Neural progenitor cell (in vitro differentiated cells): Measurements from ENCODE around the gene DBP. TPM values are rescaled to one million over a fixed set of nuclear protein-coding genes. Genes with fewer than 3 reads are reported as not detected.

ENCODE experiments used
- DNase-seq: peaks from one replicate; pipeline ENCODE4 v3.0.0-alpha.2; 2016; ENCODE audit warnings: low spot score
- H2AFZ ChIP-seq: fragments of 200-600 bp; sonication (generic); replicated peaks from 2 replicates; pipeline ENCODE4 v1.6.1; 2016; ENCODE audit warnings: antibody characterized with exemption
- H3F3A ChIP-seq: fragments of 200-600 bp; sonication (generic); 2 replicates; pipeline ENCODE4 v1.6.1; 2016; ENCODE audit warnings: antibody characterized with exemption, low read depth
- H3K27ac ChIP-seq: fragments of 200-600 bp; sonication (generic); 2 replicates; pipeline ENCODE4 v1.5.1; 2016; ENCODE audit warnings: mild to moderate bottlenecking
- H3K27me3 ChIP-seq: fragments of 200-600 bp; sonication (generic); 2 replicates; pipeline ENCODE4 v1.6.1; 2016; ENCODE audit warnings: mild to moderate bottlenecking, moderate library complexity
- H3K36me3 ChIP-seq: fragments of 200-600 bp; sonication (generic); 2 replicates; pipeline ENCODE4 v1.5.1; 2016
- H3K4me1 ChIP-seq: fragments of 200-600 bp; sonication (generic); 2 replicates; pipeline ENCODE4 v1.6.1; 2016; ENCODE audit warnings: mixed run types
- H3K4me2 ChIP-seq: fragments of 200-600 bp; sonication (generic); 2 replicates; pipeline ENCODE4 v1.6.1; 2016
- H3K4me3 ChIP-seq: fragments of 200-600 bp; sonication (generic); 2 replicates; pipeline ENCODE4 v1.5.1; 2016
- H3K79me2 ChIP-seq: fragments of 200-600 bp; sonication (generic); 2 replicates; pipeline ENCODE4 v1.6.1; 2016; ENCODE audit warnings: low read depth
- H3K9ac ChIP-seq: fragments of 200-600 bp; sonication (generic); 2 replicates; pipeline ENCODE4 v1.6.1; 2016
- H3K9me3 ChIP-seq: fragments of 200-600 bp; sonication (generic); 2 replicates; pipeline ENCODE4 v1.5.1; 2016; ENCODE audit warnings: low read depth
- H4K20me1 ChIP-seq: fragments of 200-600 bp; sonication (generic); 2 replicates; pipeline ENCODE4 v1.6.1; 2016; ENCODE audit warnings: low read depth
- H3K27ac Mint-ChIP-seq: 3 replicates; pipeline ENCODE4 v1.8.0; 2021; ENCODE audit warnings: mixed read lengths
- H3K27me3 Mint-ChIP-seq: 2 replicates; pipeline ENCODE4 v1.8.0; 2022; ENCODE audit warnings: low read depth, mild to moderate bottlenecking, inconsistent platforms, moderate library complexity, mixed read lengths; ENCODE audit not compliant: insufficient read depth
- H3K36me3 Mint-ChIP-seq: 3 replicates; pipeline ENCODE4 v1.8.0; 2021; ENCODE audit warnings: mixed read lengths
- H3K4me1 Mint-ChIP-seq: 3 replicates; pipeline ENCODE4 v1.8.0; 2021; ENCODE audit warnings: mixed read lengths
- H3K4me3 Mint-ChIP-seq: 3 replicates; pipeline ENCODE4 v1.8.0; 2021; ENCODE audit warnings: mild to moderate bottlenecking, moderate library complexity, mixed read lengths
- H3K9me3 Mint-ChIP-seq: 3 replicates; pipeline ENCODE4 v1.8.0; 2020; ENCODE audit warnings: mixed read lengths
- CTCF ChIP-seq: fragments of 200-600 bp; sonication (generic); IDR thresholded peaks from 2 replicates; pipeline ENCODE4 v1.5.1; 2017; ENCODE audit warnings: antibody characterized with exemption, mild to moderate bottlenecking
- EZH2 ChIP-seq: fragments of 200-600 bp; sonication (generic); IDR thresholded peaks from 2 replicates; pipeline ENCODE4 v1.6.1; 2017; ENCODE audit warnings: antibody characterized with exemption, mild to moderate bottlenecking, moderate library complexity
- EZH2phosphoT487 ChIP-seq: fragments of 200-600 bp; sonication (generic); IDR thresholded peaks from 2 replicates; pipeline ENCODE4 v1.6.1; 2017; ENCODE audit warnings: antibody characterized with exemption
- total RNA-seq: library from RNA; depleted of rRNA; stranded (reverse); fragments of >200 nt; gene quantifications from 2 replicates; pipeline ENCODE4 v1.2.3, GENCODE V29; 2015; ENCODE audit warnings: low replicate concordance

DBP gene
- total RNA-seq, 1 donor from 2014 or later = 7.4 TPM

- Mint-ChIP-seq H3K27me3 (peaks cover 8% of the 10 kb centered on the region), H3K4me3 (no peak overlapping the region), H3K9me3 (peaks cover 6% of the 10 kb centered on the region), H3K36me3 (no peaks in the 10 kb centered on the region), H3K4me1 (peaks cover 35% of the 10 kb centered on the region), H3K27ac (peak overlapping the region; percentile 78)
- H3K9me3 ChIP-seq = no peaks in the 10 kb centered on the region
- no peaks in the 10 kb centered on the region for H3K79me2 ChIP-seq
- no peak overlapping the region for H3K27ac ChIP-seq
- peaks cover 11% of the 10 kb centered on the region for H3F3A ChIP-seq
- no peak overlapping the region for H2AFZ ChIP-seq
- no peak for DNase-seq
- H3K27me3 ChIP-seq = peaks cover 16% of the 10 kb centered on the region
- no peaks in the 10 kb centered on the region for H3K36me3 ChIP-seq
- no peak overlapping the region for H3K9ac ChIP-seq
- H3K4me3 ChIP-seq = no peak overlapping the region
- no peak overlapping the region for H3K4me2 ChIP-seq
- peaks cover 25% of the 10 kb centered on the region for H3K4me1 ChIP-seq
- TF ChIP-seq EZH2 (no peak), EZH2phosphoT487 (no peak), CTCF (no peak)
- H4K20me1 ChIP-seq = no peaks in the 10 kb centered on the region
Measured at GRCh38 chr19:48670699-48671445, 33.7 kb upstream of the DBP start.

GRCh38 chr19:48669903-48670668 lies 32.9 kb upstream of the DBP start:
- H3K9ac ChIP-seq = no peak overlapping the region
- H3K4me1 ChIP-seq = peaks cover 21% of the 10 kb centered on the region
- H3K4me3 ChIP-seq = no peak overlapping the region
- Mint-ChIP-seq H3K36me3 (no peaks in the 10 kb centered on the region), H3K4me1 (peaks cover 31% of the 10 kb centered on the region), H3K4me3 (peak overlapping the region; percentile 73), H3K9me3 (peaks cover 6% of the 10 kb centered on the region), H3K27ac (no peak overlapping the region), H3K27me3 (peaks cover 8% of the 10 kb centered on the region)
- H3K9me3 ChIP-seq = no peaks in the 10 kb centered on the region
- TF ChIP-seq CTCF = no peak
- H4K20me1 ChIP-seq = no peaks in the 10 kb centered on the region
- no peak overlapping the region for H2AFZ ChIP-seq
- H3K27me3 ChIP-seq = peaks cover 16% of the 10 kb centered on the region
- no peaks in the 10 kb centered on the region for H3K36me3 ChIP-seq
- H3K79me2 ChIP-seq = no peaks in the 10 kb centered on the region
- peaks cover 10% of the 10 kb centered on the region for H3F3A ChIP-seq
- no peak overlapping the region for H3K4me2 ChIP-seq
- DNase-seq = no peak
- H3K27ac ChIP-seq = no peak overlapping the region

GRCh38 chr19:48668761-48669160 lies 31.6 kb upstream of the DBP start:
- peaks cover 5% of the 10 kb centered on the region for H3F3A ChIP-seq
- no peak overlapping the region for H2AFZ ChIP-seq
- H3K27me3 ChIP-seq = peaks cover 4% of the 10 kb centered on the region
- no peak overlapping the region for H3K9ac ChIP-seq
- no peak for DNase-seq
- peaks cover 12% of the 10 kb centered on the region for H3K4me1 ChIP-seq
- no peak overlapping the region for H3K27ac ChIP-seq
- peaks cover 6% of the 10 kb centered on the region for H3K9me3 Mint-ChIP-seq
- H3K36me3 Mint-ChIP-seq = no peaks in the 10 kb centered on the region
- H4K20me1 ChIP-seq = no peaks in the 10 kb centered on the region
- no peaks in the 10 kb centered on the region for H3K9me3 ChIP-seq
- no peaks in the 10 kb centered on the region for H3K36me3 ChIP-seq
- no peak overlapping the region for H3K4me2 ChIP-seq
- no peak overlapping the region for H3K4me3 ChIP-seq
- H3K4me1 Mint-ChIP-seq = peaks cover 20% of the 10 kb centered on the region
- H3K27ac Mint-ChIP-seq = no peak overlapping the region
- H3K79me2 ChIP-seq = no peaks in the 10 kb centered on the region
- peak overlapping the region; percentile 41 for H3K4me3 Mint-ChIP-seq
- TF ChIP-seq EZH2phosphoT487 (no peak), EZH2 (no peak), CTCF (no peak)
- peaks cover 6% of the 10 kb centered on the region for H3K27me3 Mint-ChIP-seq
